PFSK-1 (cell line): ENCODE measurements around the gene SEZ6.

Source experiments
- FOXP2 ChIP-seq: optimal IDR thresholded peaks from 2 replicates; pipeline ENCODE3; 2011; ENCODE audit warnings: borderline replicate concordance, control low read depth, inconsistent platforms; ENCODE audit not compliant: insufficient read depth; ENCODE audit errors: extremely low read length, extremely low read depth
- TAF1 ChIP-seq: IDR thresholded peaks from 2 replicates; pipeline ENCODE4 v1.6.1; 2012; ENCODE audit warnings: low read length, control low read depth, borderline replicate concordance; ENCODE audit not compliant: insufficient read depth
- TF ChIP-seq, protein P1 (sequence below), 2 experiments: IDR thresholded peaks; 2 replicates each; pipeline versions ENCODE4 v1.6.1 to v1.8.0; 2011 to 2012; ENCODE audit warnings: low read depth in 2 of 2, low read length in 2 of 2, control low read depth in 1 of 2, inconsistent platforms in 1 of 2, mild to moderate bottlenecking in 1 of 2, moderate library complexity in 1 of 2; ENCODE audit not compliant: insufficient read depth in 1 of 2

DNA sequence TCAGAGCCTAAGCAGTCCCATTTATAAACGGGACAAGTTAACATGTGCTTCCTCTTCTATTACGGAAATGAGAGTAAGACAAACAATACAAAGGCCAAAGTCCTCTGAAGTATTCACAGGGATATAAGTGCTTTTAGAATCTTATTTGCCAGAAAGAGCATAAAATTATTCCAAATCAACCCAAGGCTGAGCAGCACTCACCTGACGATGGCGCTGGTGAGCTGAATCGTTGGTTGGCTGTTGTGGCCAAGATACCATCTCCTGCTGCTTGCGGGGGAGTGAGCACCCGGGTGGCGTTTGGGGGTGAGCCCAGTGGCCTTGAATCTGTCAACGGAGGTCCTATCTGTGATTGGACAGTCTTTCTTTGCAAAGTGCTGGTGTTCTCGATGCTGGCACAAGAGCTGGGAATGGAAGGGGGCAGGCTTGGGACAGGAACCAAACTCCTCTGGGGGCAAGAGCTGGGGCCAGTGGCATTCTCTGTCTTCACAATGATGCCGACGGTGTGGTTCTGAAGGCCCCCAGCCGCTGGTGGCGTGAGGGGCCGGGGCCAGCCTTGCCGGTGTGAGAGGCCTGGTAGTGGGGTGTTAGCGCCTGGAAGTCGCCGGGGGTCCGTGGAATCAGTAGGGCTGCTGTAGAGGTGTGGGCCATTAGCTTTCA, 93.4 kb downstream of the SEZ6 start:
- TF ChIP-seq, protein P1, sequence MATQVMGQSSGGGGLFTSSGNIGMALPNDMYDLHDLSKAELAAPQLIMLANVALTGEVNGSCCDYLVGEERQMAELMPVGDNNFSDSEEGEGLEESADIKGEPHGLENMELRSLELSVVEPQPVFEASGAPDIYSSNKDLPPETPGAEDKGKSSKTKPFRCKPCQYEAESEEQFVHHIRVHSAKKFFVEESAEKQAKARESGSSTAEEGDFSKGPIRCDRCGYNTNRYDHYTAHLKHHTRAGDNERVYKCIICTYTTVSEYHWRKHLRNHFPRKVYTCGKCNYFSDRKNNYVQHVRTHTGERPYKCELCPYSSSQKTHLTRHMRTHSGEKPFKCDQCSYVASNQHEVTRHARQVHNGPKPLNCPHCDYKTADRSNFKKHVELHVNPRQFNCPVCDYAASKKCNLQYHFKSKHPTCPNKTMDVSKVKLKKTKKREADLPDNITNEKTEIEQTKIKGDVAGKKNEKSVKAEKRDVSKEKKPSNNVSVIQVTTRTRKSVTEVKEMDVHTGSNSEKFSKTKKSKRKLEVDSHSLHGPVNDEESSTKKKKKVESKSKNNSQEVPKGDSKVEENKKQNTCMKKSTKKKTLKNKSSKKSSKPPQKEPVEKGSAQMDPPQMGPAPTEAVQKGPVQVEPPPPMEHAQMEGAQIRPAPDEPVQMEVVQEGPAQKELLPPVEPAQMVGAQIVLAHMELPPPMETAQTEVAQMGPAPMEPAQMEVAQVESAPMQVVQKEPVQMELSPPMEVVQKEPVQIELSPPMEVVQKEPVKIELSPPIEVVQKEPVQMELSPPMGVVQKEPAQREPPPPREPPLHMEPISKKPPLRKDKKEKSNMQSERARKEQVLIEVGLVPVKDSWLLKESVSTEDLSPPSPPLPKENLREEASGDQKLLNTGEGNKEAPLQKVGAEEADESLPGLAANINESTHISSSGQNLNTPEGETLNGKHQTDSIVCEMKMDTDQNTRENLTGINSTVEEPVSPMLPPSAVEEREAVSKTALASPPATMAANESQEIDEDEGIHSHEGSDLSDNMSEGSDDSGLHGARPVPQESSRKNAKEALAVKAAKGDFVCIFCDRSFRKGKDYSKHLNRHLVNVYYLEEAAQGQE (IDR thresholded peaks at IDR 0.05; ENCODE audit: insufficient read depth in 1 of 2, low read depth in 2 of 2, low read length in 2 of 2): no peak
- TF ChIP-seq FOXP2: no peak
- TF ChIP-seq TAF1: no peak
